Smooth muscle cell (in vitro differentiated cells): ENCODE data around the gene TXNDC8. TPM values are rescaled to one million over a fixed set of nuclear protein-coding genes. Genes with fewer than 3 reads are reported as not detected.

Experiments used
- DNase-seq: peaks from one replicate; lab custom pipeline; 2025; ENCODE audit not compliant: unreplicated experiment; lab: John Stamatoyannopoulos, UW
- H2AFZ ChIP-seq: fragments of 200-600 bp; sonication (generic); 2 replicates; pipeline ENCODE4 v1.6.0; 2016; ENCODE audit warnings: antibody characterized with exemption, low read depth, mild to moderate bottlenecking
- H3F3A ChIP-seq: fragments of 200-600 bp; sonication (generic); 2 replicates; pipeline ENCODE4 v1.6.0; 2017; ENCODE audit warnings: antibody characterized with exemption, low read depth
- H3K27ac ChIP-seq: fragments of 200-600 bp; sonication (generic); 2 replicates; pipeline ENCODE4 v1.5.1; 2016; ENCODE audit warnings: low read depth, mild to moderate bottlenecking
- H3K27me3 ChIP-seq: fragments of 200-600 bp; sonication (generic); 2 replicates; pipeline ENCODE4 v1.6.1; 2016; ENCODE audit warnings: low read depth, mild to moderate bottlenecking
- H3K36me3 ChIP-seq: fragments of 200-600 bp; sonication (generic); 2 replicates; pipeline ENCODE4 v1.5.1; 2016; ENCODE audit warnings: low read depth
- H3K4me1 ChIP-seq: fragments of 200-600 bp; sonication (generic); 2 replicates; pipeline ENCODE4 v1.5.1; 2016; ENCODE audit warnings: low read depth
- H3K4me2 ChIP-seq: fragments of 200-600 bp; sonication (generic); 2 replicates; pipeline ENCODE4 v1.6.0; 2016; ENCODE audit warnings: mild to moderate bottlenecking
- H3K4me3 ChIP-seq: fragments of 200-600 bp; sonication (generic); 2 replicates; pipeline ENCODE4 v1.5.1; 2016; ENCODE audit warnings: mild to moderate bottlenecking
- H3K79me2 ChIP-seq: fragments of 200-600 bp; sonication (generic); 2 replicates; pipeline ENCODE4 v1.6.0; 2016; ENCODE audit warnings: low read depth, mild to moderate bottlenecking
- H3K9ac ChIP-seq: fragments of 200-600 bp; sonication (generic); 2 replicates; pipeline ENCODE4 v1.6.0; 2016; ENCODE audit warnings: low read depth
- H3K9me3 ChIP-seq: fragments of 200-600 bp; sonication (generic); replicated peaks from 2 replicates; pipeline ENCODE4 v1.5.1; 2016; ENCODE audit warnings: low read depth
- H4K20me1 ChIP-seq: fragments of 200-600 bp; sonication (generic); 2 replicates; pipeline ENCODE4 v1.6.0; 2016; ENCODE audit warnings: low read depth
- CTCF ChIP-seq: fragments of 200-600 bp; sonication (generic); IDR thresholded peaks from 2 replicates; pipeline ENCODE4 v1.5.1; 2017; ENCODE audit warnings: borderline replicate concordance, mild to moderate bottlenecking, antibody characterized with exemption; ENCODE audit not compliant: insufficient read depth, poor library complexity, severe bottlenecking
- WGBS: methylation state at CpG from one replicate; pipeline ENCODE4 v1.1.7; 2016; ENCODE audit warnings: low lambda C conversion rate; 5-methylcytosine and 5-hydroxymethylcytosine counted together
- polyA plus RNA-seq: library from polyadenylated mRNA; unstranded; fragments of >200 nt; fragmentation: Nextera tagmentation; extraction: Ambion mirVana; gene quantifications from 2 replicates; pipeline ENCODE4 v1.2.1, GENCODE V29; 2016
- total RNA-seq: library from RNA; depleted of rRNA; stranded (reverse); fragments of >200 nt; gene quantifications from 2 replicates; pipeline ENCODE4 v1.2.3, GENCODE V29; 2014

TXNDC8 gene
- total and polyA plus RNA-seq, 2 experiments from 2014 or later = not detected

GRCh38 chr9:110328763-110329162, 8.9 kb downstream of the TXNDC8 start:
- Histone ChIP-seq H3K4me2 (no peak overlapping the region), H3K9ac (no peak overlapping the region), H3F3A (no peaks in the 10 kb centered on the region), H2AFZ (no peak overlapping the region), H3K79me2 (no peaks in the 10 kb centered on the region), H3K4me3 (no peak overlapping the region), H4K20me1 (no peaks in the 10 kb centered on the region), H3K27me3 (no peaks in the 10 kb centered on the region), H3K27ac (no peak overlapping the region), H3K4me1 (no peaks in the 10 kb centered on the region), H3K9me3 (no peaks in the 10 kb centered on the region), H3K36me3 (no peaks in the 10 kb centered on the region)
- DNase-seq = no peak
- no peak for TF ChIP-seq CTCF
- 85% methylated on average over 1 of the region's 1 CpG for WGBS

- WGBS = 94% methylated on average over 1 of the region's 1 CpG
Measured at GRCh38 chr9:110327716-110328115, 9.9 kb downstream of the TXNDC8 start.

GRCh38 chr9:110323818-110324217, 13.8 kb downstream of the TXNDC8 start:
- no peak for TF ChIP-seq CTCF
- H3K27ac ChIP-seq = no peak overlapping the region
- no peaks in the 10 kb centered on the region for H3K4me1 ChIP-seq
- H3K27me3 ChIP-seq = no peaks in the 10 kb centered on the region
- no peaks in the 10 kb centered on the region for H4K20me1 ChIP-seq
- DNase-seq = no peak
- no peaks in the 10 kb centered on the region for H3K79me2 ChIP-seq
- H3K36me3 ChIP-seq = no peaks in the 10 kb centered on the region
- H2AFZ ChIP-seq = no peak overlapping the region
- H3F3A ChIP-seq = no peaks in the 10 kb centered on the region
- no peak overlapping the region for H3K9ac ChIP-seq
- H3K4me3 ChIP-seq = no peak overlapping the region
- no peak overlapping the region for H3K4me2 ChIP-seq
- H3K9me3 ChIP-seq = no peaks in the 10 kb centered on the region

More at GRCh38 chr9:110327716-110328115, 9.9 kb downstream of the TXNDC8 start:
- Histone ChIP-seq H3K9ac (no peak overlapping the region), H3K9me3 (no peaks in the 10 kb centered on the region), H3K27ac (no peak overlapping the region), H2AFZ (no peak overlapping the region), H3F3A (no peaks in the 10 kb centered on the region), H3K4me2 (no peak overlapping the region), H3K4me1 (no peaks in the 10 kb centered on the region), H3K27me3 (no peaks in the 10 kb centered on the region), H3K36me3 (no peaks in the 10 kb centered on the region), H4K20me1 (no peaks in the 10 kb centered on the region), H3K79me2 (no peaks in the 10 kb centered on the region), H3K4me3 (no peak overlapping the region)
- no peak for TF ChIP-seq CTCF
- no peak for DNase-seq

GRCh38 chr9:110320651-110321445, 16.8 kb downstream of the TXNDC8 start:
- no peak for TF ChIP-seq CTCF
- Histone ChIP-seq H3K4me3 (no peak overlapping the region), H2AFZ (no peak overlapping the region), H3K4me1 (no peaks in the 10 kb centered on the region), H3K79me2 (no peaks in the 10 kb centered on the region), H3K9me3 (no peaks in the 10 kb centered on the region), H3K9ac (no peak overlapping the region), H3K27me3 (no peaks in the 10 kb centered on the region), H3K27ac (no peak overlapping the region), H3F3A (no peaks in the 10 kb centered on the region), H3K36me3 (no peaks in the 10 kb centered on the region), H4K20me1 (no peaks in the 10 kb centered on the region), H3K4me2 (no peak overlapping the region)
- no peak for DNase-seq
- 86% methylated on average over 3 of the region's 3 CpGs for WGBS
